GM19193 (cell line): Measurements from ENCODE around the gene DCLRE1C.

Source experiments
- POLR2A ChIP-seq: IDR thresholded peaks from 4 replicates; pipeline ENCODE4 v1.6.1; 2011; ENCODE audit not compliant: insufficient read depth, insufficient read length; ENCODE audit errors: extremely low read depth

The DCLRE1C gene

DNA sequence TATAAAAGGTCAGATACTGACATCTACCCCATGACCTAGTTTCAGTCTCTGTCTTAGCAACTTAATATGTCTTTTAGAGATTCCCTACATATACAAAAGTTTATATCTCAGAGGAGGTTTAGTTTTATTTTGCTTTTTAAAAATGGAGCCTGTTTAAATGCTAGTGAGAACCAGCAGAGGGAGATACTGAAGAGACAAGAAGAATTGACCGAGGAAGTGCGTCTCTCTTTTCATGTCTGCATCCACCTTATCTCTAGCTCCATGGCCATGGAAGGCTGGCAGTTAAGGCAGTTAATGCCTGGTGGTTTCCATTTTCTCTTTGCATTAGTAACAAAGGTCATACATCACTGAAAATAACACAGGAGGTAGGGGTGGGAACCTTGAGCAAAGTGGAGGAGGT is 64.6 kb downstream of the DCLRE1C start:
- no peak for TF ChIP-seq POLR2A

DNA sequence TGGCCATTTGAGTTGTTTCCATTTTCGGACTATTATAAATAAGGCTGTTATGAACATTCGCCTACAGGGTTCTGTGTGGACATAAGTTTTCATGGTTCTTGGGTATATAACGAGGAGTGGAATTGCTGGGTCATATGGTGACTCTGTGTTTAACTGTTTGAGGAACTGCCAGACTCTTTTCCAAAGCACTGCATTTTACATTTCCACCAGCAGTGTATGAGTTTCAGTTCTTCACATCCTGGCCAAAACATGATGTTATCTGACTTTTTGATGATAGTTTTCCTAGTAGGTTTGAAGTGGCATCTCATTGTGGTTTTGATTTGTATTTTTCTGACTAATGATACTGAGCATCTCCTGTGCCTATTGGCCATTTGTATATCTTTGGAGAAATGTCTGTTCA is 69.8 kb downstream of the DCLRE1C start:
- TF ChIP-seq POLR2A = no peak

DNA sequence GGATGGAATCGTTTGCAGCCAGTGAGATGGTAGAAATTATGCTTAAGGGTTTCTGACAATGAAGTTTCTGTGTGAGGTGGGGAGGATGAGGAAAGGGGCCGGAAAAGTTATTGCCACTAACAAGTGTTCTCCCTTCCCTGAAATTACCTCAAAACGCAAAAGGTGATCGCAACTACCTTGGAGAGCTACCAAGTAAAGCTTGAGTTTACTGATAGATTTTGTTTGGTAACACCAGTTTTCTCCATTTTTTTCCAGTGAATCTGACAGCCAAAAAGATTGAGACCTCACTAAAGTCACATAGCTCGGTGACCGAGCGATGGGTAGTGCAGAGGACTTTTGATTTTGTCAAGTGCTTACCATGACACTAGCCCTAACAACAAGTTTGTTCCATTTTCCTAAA is 73.7 kb downstream of the DCLRE1C start:
- no peak for TF ChIP-seq POLR2A

DNA sequence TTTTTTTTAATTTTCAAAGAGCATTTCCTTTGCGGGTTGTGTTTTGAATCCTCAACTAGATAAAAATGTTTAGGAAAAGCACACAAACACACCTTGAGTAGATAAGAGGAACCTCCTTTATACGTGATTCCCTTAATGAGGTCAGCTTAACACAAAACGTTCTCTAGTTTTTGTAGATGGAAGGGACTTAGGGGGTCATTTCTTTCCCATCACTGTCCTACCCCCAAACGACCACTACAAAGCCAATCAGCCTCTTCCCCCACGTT is 74.0 kb downstream of the DCLRE1C start:
- TF ChIP-seq POLR2A = no peak

DNA sequence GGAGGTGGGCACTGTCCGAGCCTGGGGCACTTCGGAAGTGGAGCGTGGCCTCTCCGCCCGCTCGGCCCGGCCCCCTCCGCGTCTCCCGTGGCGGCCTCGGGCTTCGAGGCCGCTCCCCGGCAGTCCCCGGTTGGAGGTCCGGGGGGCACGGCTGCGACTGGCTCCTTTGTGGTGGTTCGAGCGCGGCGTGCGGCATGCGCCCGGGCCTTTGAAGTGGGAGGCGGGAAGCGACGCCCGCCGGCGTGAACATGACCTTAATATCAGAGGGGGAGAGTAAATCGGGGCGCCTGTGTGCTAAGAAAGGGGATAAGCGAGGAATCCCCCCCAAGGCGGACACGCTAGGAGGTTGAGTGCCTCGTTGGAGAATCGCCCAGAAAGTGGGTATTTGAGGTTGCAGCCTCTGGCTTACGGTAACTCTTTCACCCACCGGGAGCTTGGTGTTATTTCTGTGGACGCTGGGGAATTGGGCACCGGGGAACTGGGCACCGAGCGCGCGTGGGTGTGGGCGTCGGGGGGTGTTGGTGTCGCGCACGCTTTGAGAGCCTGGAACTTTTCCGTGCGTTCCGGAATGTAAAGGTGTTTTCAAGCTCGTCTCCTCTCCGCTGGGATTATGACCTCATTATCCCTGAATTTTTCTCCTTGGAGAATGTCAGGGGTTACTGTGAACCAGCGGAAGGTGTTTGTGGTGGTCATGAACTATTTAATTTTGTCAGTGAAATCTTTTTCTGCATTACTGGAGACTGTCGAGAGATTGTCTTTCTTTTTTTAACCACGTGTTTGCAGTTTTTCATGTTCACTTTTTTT is 74.6 kb downstream of the DCLRE1C start:
- no peak for TF ChIP-seq POLR2A

DNA sequence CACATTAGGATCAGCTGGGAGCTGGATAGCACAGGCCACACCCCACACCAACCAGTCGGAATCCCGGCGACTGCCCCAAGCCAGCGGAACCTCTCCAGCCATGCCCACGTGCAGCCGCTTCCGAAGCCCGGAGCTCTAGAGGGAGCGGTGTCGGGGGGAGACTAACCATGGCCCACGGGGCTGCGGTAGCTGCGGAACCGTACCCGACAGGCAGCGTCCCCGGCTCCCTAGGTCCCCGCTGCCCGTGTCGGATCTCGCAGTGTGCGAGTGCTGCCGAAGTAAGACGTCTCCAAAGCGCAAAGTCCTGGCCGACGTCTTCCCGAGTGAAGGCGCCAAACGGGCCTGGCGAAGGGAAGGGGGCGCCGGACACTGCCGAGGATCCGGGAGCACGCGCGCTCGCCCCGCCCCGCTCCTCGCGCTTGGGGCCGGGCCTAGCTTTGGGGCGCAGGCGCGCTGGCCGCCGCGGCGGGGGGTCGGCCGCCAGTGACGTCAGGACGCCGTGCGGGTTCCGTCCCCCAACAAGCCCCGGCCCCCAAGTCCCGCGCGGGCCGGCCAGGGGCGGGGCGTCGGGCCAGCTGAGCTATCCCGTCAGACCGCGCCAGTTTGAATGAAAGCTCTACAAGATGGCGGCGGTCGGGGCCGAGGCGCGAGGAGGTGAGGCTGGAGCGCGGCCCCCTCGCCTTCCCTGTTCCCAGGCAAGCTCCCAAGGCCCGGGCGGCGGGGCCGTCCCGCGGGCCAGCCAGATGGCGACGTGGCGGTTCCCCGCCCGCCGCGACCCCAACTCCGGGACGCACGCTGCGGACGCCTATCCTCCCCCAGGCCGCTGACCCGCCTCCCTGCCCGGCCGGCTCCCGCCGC is 75.4 kb downstream of the DCLRE1C start, which contains the start of gene SUV39H2:
TSS of gene SUV39H2 (plus strand) at position 601 of the 858 bp plus-strand sequence. CDS start at position 624, 23 bp downstream.
- peak; percentile 81 for TF ChIP-seq POLR2A

DNA sequence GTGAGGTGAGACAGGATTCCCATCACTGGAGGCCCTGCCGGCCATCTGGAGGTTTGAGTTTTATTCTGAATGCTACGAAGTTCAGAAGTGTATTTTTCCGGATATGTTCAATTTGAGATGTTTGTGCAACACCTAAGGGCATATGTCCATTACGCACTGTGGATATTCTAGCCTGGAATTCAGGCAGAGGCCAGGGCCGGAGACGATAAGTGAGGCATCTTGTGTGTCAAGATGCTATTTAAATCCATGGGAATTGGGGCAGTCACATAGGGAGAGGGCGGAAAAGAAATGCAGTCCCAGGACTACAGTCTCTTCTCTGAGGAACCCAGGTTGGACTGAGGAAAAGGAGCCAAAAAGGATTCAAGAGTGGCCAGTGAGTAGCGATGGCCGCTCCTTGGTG is 77.1 kb downstream of the DCLRE1C start:
- TF ChIP-seq POLR2A = no peak

DNA sequence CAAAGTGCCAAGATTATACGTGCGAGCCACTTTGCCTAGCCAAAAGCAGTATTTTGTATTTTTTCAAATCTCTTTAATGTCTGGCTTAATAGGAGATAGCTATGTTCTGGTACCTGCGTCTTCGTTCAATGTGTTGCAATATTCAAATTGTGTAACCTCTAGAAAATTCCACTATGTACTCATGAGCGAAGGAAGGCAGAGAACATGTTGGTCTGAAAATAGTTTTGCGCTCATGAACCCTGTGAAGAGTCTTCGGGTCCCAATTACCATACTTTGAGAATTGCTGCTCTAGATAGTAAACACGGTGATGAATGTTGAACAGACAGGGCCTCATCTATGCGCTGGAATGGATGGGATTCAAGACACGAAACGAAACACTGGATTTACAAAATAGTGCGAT is 78.0 kb downstream of the DCLRE1C start:
- no peak for TF ChIP-seq POLR2A

DNA sequence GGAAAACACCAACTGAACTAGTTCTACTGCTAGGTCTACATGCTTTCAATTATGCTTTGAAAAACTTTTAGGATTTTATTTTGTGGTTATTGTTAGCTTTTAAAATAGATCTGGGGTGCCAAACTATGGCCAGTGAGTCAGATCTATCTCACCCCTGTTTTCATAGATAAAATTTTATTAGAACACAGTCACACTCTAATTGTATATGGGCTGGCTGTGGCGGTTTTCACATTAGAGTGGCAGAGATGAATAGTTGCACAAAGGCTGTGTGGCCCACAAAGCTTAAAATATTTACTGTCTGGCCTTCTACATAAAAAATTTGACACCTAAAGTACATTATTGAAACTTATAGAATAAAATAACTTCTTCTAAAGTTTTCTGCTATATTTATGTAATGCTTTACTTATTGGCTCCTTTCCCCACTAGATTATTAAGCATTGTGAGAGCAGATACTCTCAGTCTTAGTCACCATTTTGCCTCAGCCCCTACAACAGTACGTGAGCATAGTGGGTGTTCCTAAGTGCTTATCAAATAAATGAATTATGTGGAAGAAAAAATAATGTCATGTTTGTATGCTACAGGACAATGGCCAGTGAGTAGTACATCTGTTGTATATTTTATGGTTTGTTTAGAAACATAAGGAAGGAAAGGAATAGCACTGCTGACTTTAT is 80.7 kb downstream of the DCLRE1C start:
- no peak for TF ChIP-seq POLR2A

DNA sequence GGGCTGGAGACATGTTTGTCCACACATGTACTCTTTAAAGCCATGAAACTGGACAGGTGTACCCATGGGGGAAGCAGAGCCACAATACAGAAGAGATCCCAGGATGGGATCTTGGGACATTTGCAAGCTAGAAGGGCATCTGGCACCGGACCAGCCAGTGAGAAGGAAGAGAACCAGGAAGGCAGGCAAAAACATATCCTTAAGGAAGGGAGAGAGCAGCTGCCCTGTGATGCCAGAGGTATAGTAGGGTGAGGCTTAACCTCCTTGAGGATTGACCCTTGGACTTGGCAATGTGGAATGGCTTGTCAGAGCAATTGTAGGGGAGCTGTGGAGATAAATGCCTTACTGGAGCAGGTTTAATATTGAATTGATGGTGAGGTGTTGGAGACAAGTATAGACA is 93.1 kb downstream of the DCLRE1C start:
- no peak for TF ChIP-seq POLR2A

DNA sequence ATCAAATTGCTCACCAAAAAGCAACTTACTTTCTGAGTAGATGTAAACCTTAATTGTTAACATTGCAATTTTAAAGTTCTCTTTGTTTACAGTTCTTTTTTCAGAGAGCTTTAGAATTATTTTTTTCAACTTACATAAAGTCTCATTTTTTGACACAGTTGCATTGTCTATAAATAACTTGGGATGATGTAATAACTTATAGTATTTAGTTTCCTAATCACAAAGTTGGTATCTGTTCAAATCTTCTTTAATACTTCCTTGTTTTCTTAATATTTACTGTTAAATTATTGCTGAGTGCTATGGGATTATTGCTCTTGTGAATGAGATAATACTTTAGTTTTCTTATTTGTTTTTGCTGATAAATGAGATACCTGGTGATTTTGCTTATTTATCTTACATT is 94.1 kb downstream of the DCLRE1C start:
- no peak for TF ChIP-seq POLR2A

DNA sequence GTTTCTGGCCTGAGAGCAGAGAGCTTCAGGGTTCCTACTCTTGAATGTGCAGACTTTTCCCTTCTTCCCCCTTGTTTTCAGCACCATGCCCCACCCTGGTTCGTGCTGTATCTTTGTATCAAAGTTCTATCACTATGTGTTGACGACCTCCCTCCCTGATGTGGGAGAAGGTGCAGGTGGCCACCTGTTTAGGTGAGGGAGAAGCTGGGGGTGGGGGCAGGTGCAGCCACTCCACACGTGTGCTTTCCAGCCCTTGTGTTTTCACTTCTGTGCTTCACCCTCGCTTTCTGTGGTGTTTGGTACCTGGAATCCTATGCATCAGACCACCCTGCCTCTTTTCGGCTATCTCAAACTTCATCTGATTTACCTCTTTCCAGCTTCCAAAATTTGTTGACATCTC is 94.9 kb downstream of the DCLRE1C start:
- TF ChIP-seq POLR2A = no peak

DNA sequence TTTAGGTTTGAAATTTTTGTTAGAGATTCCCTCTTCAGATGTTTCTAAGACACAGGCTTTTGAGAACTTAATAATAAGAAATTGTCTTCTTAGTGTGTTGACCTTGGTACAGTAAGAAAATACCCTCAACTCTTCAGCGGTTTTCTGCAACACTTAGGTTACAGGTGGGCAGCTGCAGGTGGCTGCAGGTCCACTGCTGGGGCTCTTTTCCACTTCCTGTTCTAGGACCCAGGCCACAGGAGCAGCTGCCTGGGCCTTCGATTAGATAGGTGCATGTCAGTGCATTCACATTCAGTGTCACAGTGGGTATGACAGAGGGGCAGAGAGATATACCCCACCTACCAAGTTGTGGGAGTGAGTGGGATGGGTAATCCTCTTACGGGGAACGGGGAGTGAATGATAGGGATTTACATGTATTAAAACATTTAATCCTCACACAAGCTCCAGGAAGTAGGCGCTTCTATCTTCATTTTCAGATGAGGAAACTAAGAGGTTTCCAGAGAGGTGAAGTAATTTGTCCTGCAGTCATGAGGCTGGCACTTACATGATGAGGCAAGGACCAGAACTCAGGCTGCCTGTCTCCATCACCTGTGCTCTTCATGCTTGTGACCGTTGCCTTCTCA is 95.4 kb downstream of the DCLRE1C start:
- no peak for TF ChIP-seq POLR2A

DNA sequence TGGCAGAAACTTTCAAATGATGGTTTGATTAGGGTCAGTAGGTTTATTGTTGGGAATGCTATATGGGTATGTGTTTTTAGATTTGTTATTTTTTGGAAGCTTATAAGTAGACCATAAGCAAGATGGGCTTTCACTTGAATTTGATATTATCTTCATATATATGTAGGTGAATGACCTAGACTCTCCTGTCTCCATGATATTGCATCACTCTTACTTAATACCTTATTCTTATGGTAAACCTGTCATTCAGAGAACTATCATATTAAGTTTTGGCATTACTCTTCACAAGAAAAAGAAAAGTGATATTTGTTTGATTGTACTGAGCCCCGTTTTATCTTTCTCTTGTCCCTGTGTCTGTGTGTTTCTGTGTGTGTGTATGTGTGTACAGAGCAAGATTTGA is 98.4 kb downstream of the DCLRE1C start:
- no peak for TF ChIP-seq POLR2A

DNA sequence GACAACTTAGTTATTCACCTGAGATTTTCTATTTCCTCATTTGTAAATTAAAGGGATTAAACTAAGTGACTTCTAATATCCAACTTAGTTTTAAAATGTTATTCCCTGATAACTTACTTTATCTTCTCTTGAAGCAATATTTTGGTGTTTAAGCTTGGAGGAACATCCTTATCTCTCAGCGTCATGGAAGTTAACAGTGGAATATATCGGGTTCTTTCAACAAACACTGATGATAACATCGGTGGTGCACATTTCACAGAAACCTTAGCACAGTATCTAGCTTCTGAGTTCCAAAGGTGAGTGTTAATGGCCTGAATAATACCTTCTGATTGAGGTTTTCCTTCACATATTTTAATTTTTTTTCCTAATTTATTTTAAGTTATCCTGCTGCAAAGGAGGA is 101.7 kb downstream of the DCLRE1C start:
- no peak for TF ChIP-seq POLR2A
